Measurements from ENCODE around the gene COL9A3.

Gene COL9A3

DNA sequence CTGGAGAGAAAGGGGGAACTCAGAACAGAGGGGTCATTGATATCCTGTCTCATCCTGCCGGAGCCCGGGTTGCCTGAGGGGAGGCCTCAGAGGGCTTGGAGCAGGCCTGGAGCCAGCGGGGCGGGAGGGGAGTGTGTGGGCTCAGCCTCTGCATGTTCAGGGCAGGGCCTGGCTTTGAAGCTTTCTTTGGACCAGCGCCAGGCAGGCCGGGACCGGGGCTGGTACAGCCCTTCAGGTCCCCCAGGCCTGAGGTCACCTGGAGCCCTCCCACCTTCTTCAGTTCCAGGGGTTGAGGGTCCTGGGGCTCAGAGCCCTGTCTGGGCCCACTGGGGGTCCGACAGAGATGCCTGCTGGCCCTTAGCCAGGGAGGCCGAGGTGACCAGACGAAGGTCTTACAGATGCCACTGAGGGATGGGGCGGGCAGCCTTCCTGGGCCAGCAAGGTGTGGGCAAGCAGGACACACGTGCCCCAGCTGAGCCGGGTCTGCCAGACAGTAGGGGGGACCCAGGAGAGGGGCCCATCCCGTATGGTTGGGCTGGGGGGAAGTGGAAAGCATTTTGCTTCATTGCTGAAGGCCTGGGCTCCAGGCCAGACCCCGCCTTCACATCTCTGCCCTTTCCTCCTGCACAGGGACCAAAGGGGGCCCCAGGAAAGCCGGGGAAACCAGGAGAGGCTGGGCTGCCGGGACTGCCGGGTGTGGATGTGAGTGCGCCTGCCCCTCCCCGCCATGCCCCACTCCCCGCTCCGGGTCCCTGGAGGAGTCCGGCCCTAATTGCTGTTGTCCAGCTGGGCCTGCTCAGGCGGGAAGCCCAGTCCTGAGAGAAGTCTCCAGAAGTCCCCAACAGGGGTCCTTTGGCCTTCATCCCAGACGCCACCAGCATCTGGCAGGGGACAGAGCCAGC, 2.0 kb downstream of the COL9A3 start:
- TF ChIP-seq, protein P1, sequence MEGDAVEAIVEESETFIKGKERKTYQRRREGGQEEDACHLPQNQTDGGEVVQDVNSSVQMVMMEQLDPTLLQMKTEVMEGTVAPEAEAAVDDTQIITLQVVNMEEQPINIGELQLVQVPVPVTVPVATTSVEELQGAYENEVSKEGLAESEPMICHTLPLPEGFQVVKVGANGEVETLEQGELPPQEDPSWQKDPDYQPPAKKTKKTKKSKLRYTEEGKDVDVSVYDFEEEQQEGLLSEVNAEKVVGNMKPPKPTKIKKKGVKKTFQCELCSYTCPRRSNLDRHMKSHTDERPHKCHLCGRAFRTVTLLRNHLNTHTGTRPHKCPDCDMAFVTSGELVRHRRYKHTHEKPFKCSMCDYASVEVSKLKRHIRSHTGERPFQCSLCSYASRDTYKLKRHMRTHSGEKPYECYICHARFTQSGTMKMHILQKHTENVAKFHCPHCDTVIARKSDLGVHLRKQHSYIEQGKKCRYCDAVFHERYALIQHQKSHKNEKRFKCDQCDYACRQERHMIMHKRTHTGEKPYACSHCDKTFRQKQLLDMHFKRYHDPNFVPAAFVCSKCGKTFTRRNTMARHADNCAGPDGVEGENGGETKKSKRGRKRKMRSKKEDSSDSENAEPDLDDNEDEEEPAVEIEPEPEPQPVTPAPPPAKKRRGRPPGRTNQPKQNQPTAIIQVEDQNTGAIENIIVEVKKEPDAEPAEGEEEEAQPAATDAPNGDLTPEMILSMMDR (IDR thresholded peaks at IDR 0.05; ENCODE audit: extremely low read depth, insufficient read depth, missing control alignments) = no peak
- DNase-seq (ENCODE audit: low spot score) = no peak
- in situ Hi-C loops (cut with MboI; ENCODE audit: low pct_unique_long_range_greater_than_20kb, low sequenced_read_pairs, unreplicated experiment) = no loop called here

DNA sequence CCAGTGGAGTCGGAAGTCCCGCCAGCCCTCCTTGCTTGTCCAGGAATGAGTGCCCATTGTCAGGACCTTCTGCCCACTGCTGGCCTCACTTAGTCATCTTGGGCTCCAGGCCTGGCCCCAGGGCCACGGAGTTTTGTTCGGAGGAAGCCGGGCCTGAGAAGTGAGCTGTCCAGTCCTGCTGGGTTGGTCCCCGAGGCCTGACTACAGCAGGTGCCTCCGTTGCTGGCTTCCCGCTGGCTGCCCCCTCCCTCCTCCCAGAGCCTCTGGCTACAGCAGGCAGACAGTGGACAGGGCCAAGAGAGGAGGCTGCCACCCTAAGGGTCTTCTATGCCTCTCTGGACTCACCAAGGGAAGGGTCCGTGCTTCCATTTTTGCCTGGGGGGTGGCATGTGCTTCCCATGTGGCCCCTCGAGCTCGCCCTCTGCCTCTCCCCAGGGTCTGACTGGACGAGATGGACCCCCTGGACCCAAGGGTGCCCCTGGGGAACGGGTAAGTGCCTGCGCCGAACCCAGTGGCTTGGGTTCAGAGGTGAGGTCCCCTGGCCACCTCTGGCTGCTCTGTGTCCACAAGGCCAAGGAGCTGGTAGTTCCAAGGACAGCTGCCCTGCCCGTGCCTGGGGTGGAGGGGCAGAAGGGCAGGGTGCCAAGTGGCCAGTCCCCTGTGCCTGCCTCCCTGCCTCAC, 2.8 kb downstream of the COL9A3 start:
- no peak for DNase-seq (ENCODE audit: low spot score)
- TF ChIP-seq, protein P1 (IDR thresholded peaks at IDR 0.05; ENCODE audit: extremely low read depth, insufficient read depth, missing control alignments) = no peak
- in situ Hi-C loops (cut with MboI; ENCODE audit: low pct_unique_long_range_greater_than_20kb, low sequenced_read_pairs, unreplicated experiment) = no loop called here

DNA sequence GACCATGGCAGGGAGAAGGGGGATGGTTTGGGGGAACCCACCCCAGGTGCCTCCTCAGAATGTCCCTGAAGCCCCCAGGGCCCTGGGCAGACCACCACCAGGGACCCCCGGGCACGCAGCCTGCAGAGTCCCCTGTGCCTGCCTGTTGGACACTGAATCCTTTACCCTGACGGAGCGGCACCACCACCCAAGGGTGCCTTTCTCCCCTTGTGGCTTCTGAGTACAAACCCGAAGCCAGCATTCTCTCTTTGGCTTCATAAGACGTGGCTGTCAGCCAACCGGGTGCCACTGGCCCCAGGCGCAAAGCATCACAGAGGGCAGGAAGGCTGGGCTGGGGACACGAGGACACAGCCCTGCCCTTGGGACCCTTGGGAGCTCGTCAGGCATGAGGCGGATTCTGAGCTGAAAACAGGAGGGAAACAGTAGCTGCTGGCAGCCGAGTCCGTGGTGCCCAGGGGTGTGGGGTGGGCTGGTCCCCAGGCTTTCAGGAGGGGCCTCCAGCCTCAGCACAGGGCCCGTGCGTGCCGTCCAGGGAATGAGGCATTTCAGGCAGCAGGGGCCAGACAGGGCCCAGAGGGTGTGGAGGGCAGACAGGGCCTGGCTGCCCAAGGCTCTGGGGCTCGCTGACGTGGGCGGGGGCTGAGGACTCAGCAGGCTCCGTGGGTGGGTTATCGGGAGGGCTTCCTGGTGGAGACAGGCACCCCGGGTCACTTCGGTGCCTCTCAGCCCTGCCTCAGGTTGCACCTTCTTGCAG, 3.5 kb downstream of the COL9A3 start:
- TF ChIP-seq, protein P1 (IDR thresholded peaks at IDR 0.05; ENCODE audit: extremely low read depth, insufficient read depth, missing control alignments) = no peak
- in situ Hi-C loops (cut with MboI; ENCODE audit: low pct_unique_long_range_greater_than_20kb, low sequenced_read_pairs, unreplicated experiment) = no loop called here
- no peak for DNase-seq (ENCODE audit: low spot score)

DNA sequence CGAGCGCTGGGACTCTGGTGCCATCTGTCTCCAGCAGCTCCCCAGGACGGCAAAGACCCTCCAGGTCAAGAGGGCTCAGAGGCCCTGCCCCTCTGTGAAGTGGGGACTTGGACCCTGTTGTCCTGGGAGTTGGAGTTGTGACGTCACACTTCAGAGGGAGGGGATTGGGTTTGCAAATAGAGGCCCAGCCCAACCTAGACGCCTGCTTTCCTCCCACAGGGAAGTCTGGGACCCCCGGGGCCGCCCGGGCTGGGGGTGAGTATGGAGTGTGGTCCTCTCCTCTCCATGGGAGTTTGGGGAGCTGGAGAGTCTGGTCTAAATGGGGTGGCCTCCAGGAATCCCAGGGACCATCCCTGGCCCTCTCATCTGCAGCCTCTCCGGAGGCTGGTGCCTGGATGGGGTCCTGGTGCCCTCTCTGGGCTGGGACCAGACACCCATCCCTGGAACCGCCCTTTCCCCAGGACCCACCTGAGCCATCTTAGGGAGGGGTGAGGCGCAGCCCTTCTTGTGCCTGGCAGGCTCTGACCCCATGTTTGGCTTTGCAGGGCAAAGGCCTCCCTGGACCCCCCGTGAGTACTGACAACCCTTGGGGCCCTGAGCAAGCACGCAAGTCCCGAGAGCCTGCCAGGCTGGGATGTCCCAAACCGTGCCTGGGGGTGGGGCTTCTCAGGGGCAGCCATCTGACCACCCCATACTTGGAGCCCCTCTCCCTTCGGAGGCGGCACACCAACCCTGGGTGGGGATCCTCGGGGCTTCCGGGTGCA, 4.3 kb downstream of the COL9A3 start:
- TF ChIP-seq, protein P1 (IDR thresholded peaks at IDR 0.05; ENCODE audit: extremely low read depth, insufficient read depth, missing control alignments) = no peak
- in situ Hi-C loops (cut with MboI; ENCODE audit: low pct_unique_long_range_greater_than_20kb, low sequenced_read_pairs, unreplicated experiment) = no loop called here
- DNase-seq (ENCODE audit: low spot score) = no peak

DNA sequence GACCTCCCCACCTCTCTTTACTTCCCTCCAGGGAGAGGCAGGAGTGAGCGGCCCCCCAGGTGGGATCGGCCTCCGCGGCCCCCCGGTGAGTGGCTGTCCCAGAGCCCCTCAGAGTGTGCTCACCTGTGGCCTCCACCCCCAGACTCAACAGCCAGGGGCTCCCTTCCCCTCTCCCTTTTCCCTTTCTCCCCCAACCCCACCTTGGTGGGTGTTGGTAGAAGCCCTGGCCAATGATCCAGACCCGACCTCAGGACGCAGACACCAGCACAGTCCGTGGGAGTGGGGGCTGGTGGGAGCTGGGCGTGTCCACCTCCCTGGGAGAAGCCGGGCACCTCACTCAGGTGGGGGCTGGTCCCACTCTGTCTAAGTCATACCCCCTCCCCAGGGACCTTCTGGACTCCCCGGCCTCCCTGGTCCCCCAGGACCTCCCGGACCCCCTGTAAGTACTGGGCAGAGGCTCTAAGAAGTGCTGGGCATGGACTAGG, 4.9 kb downstream of the COL9A3 start:
- in situ Hi-C loops (cut with MboI; ENCODE audit: low pct_unique_long_range_greater_than_20kb, low sequenced_read_pairs, unreplicated experiment) = no loop called here
- TF ChIP-seq, protein P1 (IDR thresholded peaks at IDR 0.05; ENCODE audit: extremely low read depth, insufficient read depth, missing control alignments) = no peak
- DNase-seq (ENCODE audit: low spot score) = no peak
